H4 (cell line): Measurements from ENCODE around the gene TRIL. TPM values are rescaled to one million over a fixed set of nuclear protein-coding genes. Genes with fewer than 3 reads are reported as not detected.

ENCODE experiments used
- DNase-seq: peaks from one replicate; pipeline ENCODE4 v3.0.0-alpha.2; 2015; ENCODE audit warnings: low spot score
- total RNA-seq: library from RNA; depleted of rRNA; stranded (reverse); fragments of >200 nt; shearing (Covaris generic); gene quantifications from 2 replicates; pipeline ENCODE4 v1.2.3, GENCODE V29; 2014; rRNA removed

The TRIL gene
- total RNA-seq, 1 experiment from 2014 or later, result not detected

DNA sequence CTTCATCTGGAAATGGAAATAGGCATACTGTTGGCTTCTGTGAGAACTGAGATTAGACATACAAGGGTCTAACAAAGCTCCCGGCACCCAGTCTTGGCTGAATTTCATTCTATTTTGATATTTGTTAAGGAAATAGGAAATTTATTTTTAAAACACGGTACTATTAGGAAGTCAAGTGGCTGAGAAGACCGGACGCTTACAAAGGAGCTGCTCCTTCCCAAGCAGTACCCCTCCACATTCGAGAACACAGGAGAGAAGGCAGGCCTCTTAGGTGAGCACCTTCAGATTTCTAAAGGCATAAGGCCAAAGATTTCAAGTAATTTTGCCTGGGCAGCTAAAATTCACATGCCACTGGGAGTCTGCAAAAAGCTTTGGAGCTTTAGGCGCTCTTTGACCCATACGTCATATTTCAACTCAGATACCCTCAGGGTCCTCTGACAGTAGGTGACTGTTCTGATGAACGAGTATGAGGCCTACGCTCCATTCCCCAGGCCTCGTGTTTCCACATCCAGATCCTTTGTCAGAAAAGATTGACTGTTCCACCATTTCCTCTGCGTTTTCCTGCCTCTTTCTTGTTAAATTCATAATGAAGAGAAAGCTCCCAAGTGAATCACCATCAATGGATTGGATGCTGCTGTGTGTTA is 17.3 kb downstream of the TRIL start:
- no peak for DNase-seq

DNA sequence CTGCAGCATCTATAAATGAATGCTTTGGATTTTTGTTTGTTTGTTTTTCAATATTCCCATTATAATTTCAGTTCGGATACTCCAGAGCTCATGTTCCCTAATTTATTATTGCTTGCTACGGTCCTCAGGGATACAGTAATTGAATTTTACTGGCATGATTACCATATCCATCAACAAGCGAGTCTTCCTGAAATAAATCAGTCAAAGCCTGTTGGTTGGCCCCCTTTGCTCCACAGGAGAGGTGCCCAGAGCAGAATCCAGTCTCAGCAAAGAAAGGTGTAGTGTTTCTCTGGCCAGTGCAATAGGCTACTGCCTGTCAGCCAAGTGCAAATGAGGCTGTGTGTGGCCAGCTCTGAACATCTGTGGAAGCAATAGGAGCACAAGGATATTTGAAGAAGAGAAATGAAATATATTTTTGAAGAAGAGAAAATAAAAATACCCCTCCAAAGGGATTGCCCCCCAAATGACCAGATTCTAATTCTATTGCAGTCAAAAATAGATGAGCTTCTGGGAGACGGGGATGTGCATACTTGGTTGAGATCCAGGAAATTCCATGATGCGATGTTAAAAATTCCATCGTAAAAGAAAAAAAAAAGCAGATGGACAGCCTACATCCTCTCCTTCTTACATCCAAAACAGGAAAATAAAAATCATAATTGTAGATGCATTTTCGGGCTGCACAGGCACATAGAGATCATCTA is 18.1 kb downstream of the TRIL start:
- no peak for DNase-seq

GRCh38 chr7:28939367-28939766 is 18.8 kb downstream of the TRIL start:
- no peak for DNase-seq

GRCh38 chr7:28937619-28938018 is 20.5 kb downstream of the TRIL start:
- DNase-seq, result no peak

GRCh38 chr7:28937103-28937502 is 21.0 kb downstream of the TRIL start:
- DNase-seq, result no peak

- DNase-seq, result no peak
These were observed 24.2 kb downstream of the TRIL start for GRCh38 chr7:28933846-28934320.

- no peak for DNase-seq
These were observed 26.6 kb downstream of the TRIL start for GRCh38 chr7:28931565-28931964.

DNA sequence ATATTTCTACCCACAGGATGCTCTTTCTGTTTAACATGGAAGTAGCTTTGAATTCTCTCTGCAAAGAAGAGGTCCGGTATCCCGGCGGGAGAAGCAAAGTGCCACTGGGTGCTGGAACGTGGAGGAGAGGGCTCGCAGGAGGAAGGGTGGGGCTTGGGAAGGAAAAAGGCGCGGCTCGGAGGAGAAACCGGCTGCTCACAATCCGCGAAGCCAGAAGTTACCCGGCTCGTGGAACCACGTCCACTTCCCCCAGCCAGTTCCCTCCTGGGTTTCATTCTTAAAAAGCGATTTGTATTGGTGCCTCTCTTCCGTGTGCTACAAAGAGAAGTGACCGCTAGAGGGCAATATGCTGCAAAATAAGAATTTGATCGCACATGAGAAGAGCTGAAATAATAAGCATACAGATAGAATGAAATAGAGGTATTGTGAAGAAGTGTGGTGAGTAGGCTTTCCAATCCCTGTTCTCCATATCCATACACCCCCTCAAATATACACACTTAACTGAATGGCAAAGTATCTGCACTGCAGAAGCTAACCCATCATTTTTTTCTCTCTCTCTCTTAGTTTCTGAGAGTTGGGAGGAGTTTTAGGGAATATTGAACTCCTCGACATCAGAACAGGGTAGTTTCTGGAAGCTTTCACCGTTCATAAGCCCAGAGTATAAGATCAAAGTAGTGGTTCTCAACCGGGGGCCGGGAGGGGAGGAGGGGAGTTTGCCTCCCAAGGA is 31.1 kb downstream of the TRIL start:
- peak; percentile 96 for DNase-seq

DNA sequence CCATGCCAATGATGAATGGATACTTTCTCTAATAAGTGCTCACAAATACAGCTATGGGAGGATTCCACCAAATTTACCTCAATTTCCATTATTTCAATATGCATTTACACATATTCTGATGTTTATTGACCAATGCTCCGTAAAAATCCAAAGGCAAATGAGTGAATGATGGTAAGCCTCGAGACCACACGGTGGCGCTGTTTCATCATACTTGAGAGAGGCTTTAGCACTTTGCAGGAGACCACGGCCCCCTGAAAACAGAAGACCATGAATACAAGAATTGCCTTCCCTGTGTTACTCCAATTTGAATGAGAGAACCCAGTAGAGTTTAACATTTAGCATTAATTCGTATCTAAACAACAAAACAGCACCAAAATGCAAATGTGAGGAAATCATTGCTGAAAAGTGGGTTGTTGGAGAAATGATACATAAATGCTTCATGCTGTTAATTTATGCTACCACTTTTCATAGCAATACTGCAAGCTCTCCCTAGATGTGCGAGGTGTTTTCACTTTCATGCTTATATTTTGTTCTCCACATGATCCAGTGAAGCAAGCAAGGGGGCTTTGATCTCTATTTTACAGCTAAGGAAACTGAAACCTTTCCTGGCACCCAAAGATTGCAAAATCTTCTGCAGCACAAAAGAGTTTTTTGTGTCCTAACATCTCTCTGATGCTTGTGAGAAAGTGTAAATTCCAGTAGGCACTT is 35.4 kb downstream of the TRIL start:
- DNase-seq, result peak; percentile 87

- peak; percentile 83 for DNase-seq
These were observed 36.3 kb downstream of the TRIL start for GRCh38 chr7:28921822-28922221.

GRCh38 chr7:28920424-28920823 is 37.7 kb downstream of the TRIL start:
- DNase-seq, result no peak

- DNase-seq, result peak; percentile 85
These were observed 38.6 kb downstream of the TRIL start for GRCh38 chr7:28919510-28919909.

DNA sequence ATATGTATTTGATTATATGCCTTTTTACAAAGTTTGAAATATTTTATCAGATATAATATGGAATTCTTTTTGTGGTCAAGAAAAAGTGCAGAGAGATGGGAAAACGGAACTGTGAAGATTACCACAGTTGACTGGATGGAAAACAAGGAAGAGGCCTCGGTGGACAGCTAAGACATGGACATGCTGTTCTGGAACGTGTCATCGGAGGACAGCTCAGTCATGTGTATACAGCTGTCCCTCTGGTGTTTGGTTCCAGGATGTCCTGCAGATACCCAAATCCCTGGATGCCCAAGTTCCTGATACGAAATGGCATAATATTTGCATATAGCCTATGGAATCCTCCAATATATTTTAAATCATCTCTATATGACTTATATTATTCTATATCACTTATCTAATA is 49.4 kb downstream of the TRIL start:
- DNase-seq, result no peak

DNA sequence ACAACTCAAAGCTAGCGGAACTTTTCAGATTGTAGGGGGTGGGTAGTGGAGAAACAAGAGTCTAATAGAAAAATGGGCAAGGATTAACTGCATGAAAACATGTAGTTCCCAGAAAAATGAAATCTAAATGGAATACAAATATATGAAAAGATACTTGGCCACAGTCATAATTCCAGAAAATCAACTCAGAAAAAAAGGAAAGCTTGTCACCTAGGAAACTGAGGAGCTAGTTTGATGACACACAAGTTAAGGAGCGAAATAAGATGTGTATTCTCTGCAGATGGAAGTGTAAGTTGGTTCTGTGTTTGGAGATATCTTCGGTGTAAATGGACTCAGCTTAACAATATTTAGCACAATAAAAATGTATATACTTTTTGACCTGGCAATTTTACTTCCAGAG is 52.7 kb downstream of the TRIL start:
- DNase-seq, result no peak

DNA sequence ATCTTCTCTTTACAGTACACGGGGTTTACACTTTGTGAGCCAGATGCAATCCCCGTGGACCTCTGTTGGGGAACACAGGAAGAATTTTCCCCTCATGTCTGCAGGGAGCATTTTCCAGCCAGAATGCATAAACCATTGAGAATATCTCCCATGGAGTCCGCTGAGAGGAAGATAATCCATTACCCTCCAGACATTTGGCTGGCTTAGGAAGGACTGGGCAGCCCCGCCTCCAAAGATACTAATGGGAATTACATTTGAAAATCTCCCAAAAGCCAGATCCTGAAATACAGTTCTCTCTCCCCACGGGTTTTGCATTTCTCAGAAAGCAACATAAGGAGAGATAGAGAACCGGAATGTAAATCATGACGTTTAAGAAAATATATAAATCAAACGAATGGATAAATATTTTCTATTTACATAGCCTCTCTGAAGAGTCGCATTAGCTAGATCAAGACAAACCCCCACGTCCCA is 53.5 kb downstream of the TRIL start:
- DNase-seq, result peak; percentile 37

DNA sequence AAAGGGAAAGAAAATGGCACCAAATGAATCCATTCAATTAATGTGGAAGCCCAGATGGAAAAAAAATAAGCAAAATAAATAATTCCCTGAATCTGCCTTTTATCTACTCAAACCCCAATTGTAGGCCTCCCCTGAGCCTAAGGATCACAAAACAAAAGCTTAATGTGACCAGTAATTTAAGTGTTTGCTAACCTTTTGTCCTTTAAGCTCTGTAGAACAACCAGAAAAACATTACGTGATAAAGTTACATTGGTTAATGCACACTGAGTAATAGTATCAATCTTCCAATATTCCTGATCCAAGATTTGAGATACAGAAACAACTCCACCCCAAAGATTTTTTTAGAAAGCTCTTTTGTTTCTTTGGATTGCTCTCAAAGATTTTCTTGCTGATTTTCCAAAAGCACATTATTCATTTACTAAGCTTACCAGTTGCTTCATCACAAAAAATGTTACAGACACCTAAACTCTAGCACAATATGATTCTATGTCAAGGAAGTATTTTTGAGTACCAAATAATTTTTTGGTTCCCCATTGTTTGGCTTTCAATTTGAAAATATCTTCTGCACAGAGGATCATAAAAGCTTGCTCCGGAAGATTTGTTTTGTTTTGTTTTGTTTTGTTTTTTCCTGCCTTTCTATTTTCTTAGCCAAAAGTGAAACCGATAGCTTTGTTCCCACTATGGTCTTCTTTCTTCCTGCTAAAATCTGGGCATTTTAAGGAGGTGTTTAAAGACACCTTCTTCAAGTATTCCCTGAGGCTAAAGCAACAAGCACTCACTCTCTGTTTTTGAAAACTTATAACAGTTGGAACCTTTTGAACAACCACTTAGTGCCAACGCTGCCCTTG is 54.2 kb downstream of the TRIL start:
- no peak for DNase-seq

Other genes with a start within 250 kb of the TRIL start
- gene CPVL, start 188.2 kb upstream of the TRIL start, total RNA-seq, result 106 and 113 TPM in 2 replicates
- 4.7 and 17.2 TPM in 2 replicates for gene CHN2, start 236.4 kb upstream of the TRIL start, total RNA-seq